ENCODE data around the gene ITGAE. TPM values are rescaled to one million over a fixed set of nuclear protein-coding genes. Genes with fewer than 3 reads are reported as not detected.
A peak's percentile ranks its signal among the peaks of the same experiment; 100 is the strongest.

ITGAE gene
- total and polyA plus RNA-seq, 10 of the 15 experiments (the other 5 are each of a cell fraction or from before 2014, with no cell fraction given) = 13.1 to 161 (median 34.8) TPM

- TF ChIP-seq DPF2 (IDR thresholded peaks at IDR 0.05) = peak; percentile 96
- TF ChIP-seq RCOR1 (conservative IDR thresholded peaks at IDR 0.05; ENCODE audit: low read depth, low read length) = 0 out of 2 replicates have a peak, but pooled peaks have one; percentile 7
- no peak for TF ChIP-seq SUZ12 (IDR thresholded peaks at IDR 0.05; ENCODE audit: unreplicated experiment)
- no peak for TF ChIP-seq ATF3 (IDR thresholded peaks at IDR 0.05; ENCODE audit: borderline replicate concordance, extremely low read depth, low read depth, low read length)
- TF ChIP-seq SREBF2 (IDR thresholded peaks at IDR 0.05; ENCODE audit: low read length) = no peak
- TF ChIP-seq TAF1 (IDR thresholded peaks at IDR 0.05; ENCODE audit: borderline replicate concordance, low read depth, low read length) = no peak
- TF ChIP-seq IKZF1 (conservative IDR thresholded peaks at IDR 0.05) = peak; percentile 86
- peak; percentile 50; the same call in 1 of the 2 replicates for TF ChIP-seq BMI1 (IDR thresholded peaks at IDR 0.05; ENCODE audit: borderline replicate concordance)
- peak; percentile 96 for TF ChIP-seq RUNX3 (IDR thresholded peaks at IDR 0.05; ENCODE audit: low read length)
- no peak for TF ChIP-seq YBX1 (IDR thresholded peaks at IDR 0.05)
These were observed 37.8 kb downstream of the ITGAE start (continued) for GRCh38 chr17:3762922-3763776.

- FAIRE-seq (no peak), ATAC-seq (no peak), DNase-seq (ENCODE audit: low read depth, low spot score) (no peak)
- Histone ChIP-seq H3K79me2 (ENCODE audit: control insufficient read depth, insufficient read depth, low read length) (no peaks in the 10 kb centered on the region), H2AFZ (ENCODE audit: control insufficient read depth, low read depth, low read length) (no peak overlapping the region), H3K9me3 (replicated peaks; ENCODE audit: control insufficient read depth, insufficient read depth, low read length) (peaks cover 6% of the 10 kb centered on the region; the same call in 2 of the 3 replicates), H3K4me1 (ENCODE audit: control insufficient read depth, insufficient read depth, low read length) (peaks cover 28% of the 10 kb centered on the region), H3K27me3 (replicated peaks in 1 of 2; ENCODE audit: control insufficient read depth in 2 of 2, insufficient read depth in 2 of 2, low read length in 1 of 2) (no peaks in the 10 kb centered on the region), H3K9ac (ENCODE audit: control insufficient read depth, insufficient read depth, low read length) (no peak overlapping the region), H3K4me2 (ENCODE audit: control insufficient read depth, insufficient read depth) (no peak overlapping the region), H3K36me3 (ENCODE audit: control insufficient read depth in 2 of 2, insufficient read depth in 2 of 2, low read length in 1 of 2) (no peaks in the 10 kb centered on the region), H3K27ac (ENCODE audit: control insufficient read depth, insufficient read depth) (no peak overlapping the region), H4K20me1 (ENCODE audit: control insufficient read depth, insufficient read depth) (no peaks in the 10 kb centered on the region), H3K4me3 (no peak overlapping the region)
- no TSS peak for BruUV-seq (replicated peaks)
- ChIA-PET POLR2A (interaction anchor here (0.5 to 0.7 kb wide), 2 partner anchors 95 to 127 kb away, joined by 3 to 4 read pairs; no protein-coding TSS in a partner anchor), RAD21 (ENCODE audit: unreplicated experiment) (interaction anchor here (1.2 to 5.7 kb wide), 2 partner anchors 23 to 35 kb away, joined by 4 to 42 read pairs; no protein-coding TSS in a partner anchor), CTCF (interaction anchor here (3.9 kb wide), 1 partner anchor 24 kb away, joined by 26 read pairs; no protein-coding TSS in a partner anchor), SMC1A (ENCODE audit: uncharacterized antibody, unreplicated experiment) (interaction anchor here (1.8 to 3.6 kb wide), 3 partner anchors 24 to 55 kb away, joined by 4 to 22 read pairs (median 9); no protein-coding TSS in a partner anchor)
- intact Hi-C loops (cut with micrococcal nuclease; ENCODE audit: unreplicated experiment) (no loop called here), in situ Hi-C loops (cut with MboI) (no loop called here)
- 80% methylated on average over 16 of the region's 16 CpGs for WGBS (ENCODE audit: insufficient coverage, insufficient replicate concordance, low lambda C conversion rate, missing lambda C conversion rate)
- TF ChIP-seq CHD4 (IDR thresholded peaks at IDR 0.05) (no peak), E2F8 (IDR thresholded peaks at IDR 0.05; ENCODE audit: low read depth, partially characterized antibody) (no peak), POLR2A (IDR thresholded peaks at IDR 0.05; ENCODE audit: low read depth, low read length) (no peak), TCF7 (IDR thresholded peaks at IDR 0.05; ENCODE audit: borderline replicate concordance) (no peak), NR2F1 (conservative IDR thresholded peaks at IDR 0.05) (no peak), SREBF1 (IDR thresholded peaks at IDR 0.05; ENCODE audit: low read length) (no peak), ETV6 (conservative IDR thresholded peaks at IDR 0.05 in 1 of 2, IDR thresholded peaks at IDR 0.05 in 1 of 2; ENCODE audit: borderline replicate concordance in 1 of 2, low read depth in 1 of 2) (no peak), ATF2 (IDR thresholded peaks at IDR 0.05; ENCODE audit: low read length) (no peak), CHD1 (IDR thresholded peaks at IDR 0.05; ENCODE audit: low read depth, low read length) (no peak), RFX5 (IDR thresholded peaks at IDR 0.05; ENCODE audit: low read depth, low read length) (no peak)
These were observed 39.0 kb downstream of the ITGAE start for GRCh38 chr17:3761918-3762380.

All from GM12878 (cell line).